Progenitor cell of endocrine pancreas (in vitro differentiated cells): Measurements from ENCODE around the gene EML4. TPM values are rescaled to one million over a fixed set of nuclear protein-coding genes. Genes with fewer than 3 reads are reported as not detected.
"Not testable (repeated sequence)": the region's sequence is repeated elsewhere in the genome, so short reads cannot be mapped to it uniquely, and the experiment has no call there.

Source experiments
- DNase-seq: peaks from one replicate; pipeline ENCODE4 v3.0.0; 2021; ENCODE audit warnings: low spot score; ENCODE audit not compliant: unreplicated experiment
- H3K27ac Mint-ChIP-seq: 2 replicates; pipeline ENCODE4 v1.8.0; 2021; ENCODE audit warnings: mild to moderate bottlenecking, moderate library complexity, mixed read lengths
- H3K27me3 Mint-ChIP-seq: 2 replicates; pipeline ENCODE4 v1.8.0; 2021; ENCODE audit warnings: mixed read lengths
- H3K36me3 Mint-ChIP-seq: 2 replicates; pipeline ENCODE4 v1.8.0; 2022; ENCODE audit warnings: mixed read lengths; ENCODE audit not compliant: insufficient read depth
- H3K4me1 Mint-ChIP-seq: 2 replicates; pipeline ENCODE4 v1.8.0; 2021; ENCODE audit warnings: low read depth, mixed read lengths
- H3K4me3 Mint-ChIP-seq: 2 replicates; pipeline ENCODE4 v1.8.0; 2021; ENCODE audit warnings: low read depth, mild to moderate bottlenecking, moderate library complexity, mixed read lengths
- H3K9me3 Mint-ChIP-seq: 2 replicates; pipeline ENCODE4 v1.8.0; 2021; ENCODE audit warnings: low read depth, mixed read lengths
- total RNA-seq: library from RNA; stranded (reverse); gene quantifications from 2 replicates; pipeline ENCODE4 v1.2.1, GENCODE V29; 2021
- TF ChIP-seq, protein P1 (sequence below): fragments of 200-600 bp; sonication (generic); IDR thresholded peaks from one replicate; pipeline ENCODE4 v1.5.0; 2021; ENCODE audit warnings: antibody characterized with exemption, mild to moderate bottlenecking; ENCODE audit not compliant: unreplicated experiment

EML4 gene
- total RNA-seq, 1 donor from 2014 or later, result 75.7 TPM

GRCh38 chr2:42332575-42332974 lies 163.4 kb downstream of the EML4 start:
- H3K36me3 Mint-ChIP-seq, result peaks cover 36% of the 10 kb centered on the region
- DNase-seq, result no peak
- H3K4me1 Mint-ChIP-seq, result peaks cover 8% of the 10 kb centered on the region
- no peaks in the 10 kb centered on the region for H3K27me3 Mint-ChIP-seq
- no peak overlapping the region for H3K27ac Mint-ChIP-seq
- TF ChIP-seq, protein P1, sequence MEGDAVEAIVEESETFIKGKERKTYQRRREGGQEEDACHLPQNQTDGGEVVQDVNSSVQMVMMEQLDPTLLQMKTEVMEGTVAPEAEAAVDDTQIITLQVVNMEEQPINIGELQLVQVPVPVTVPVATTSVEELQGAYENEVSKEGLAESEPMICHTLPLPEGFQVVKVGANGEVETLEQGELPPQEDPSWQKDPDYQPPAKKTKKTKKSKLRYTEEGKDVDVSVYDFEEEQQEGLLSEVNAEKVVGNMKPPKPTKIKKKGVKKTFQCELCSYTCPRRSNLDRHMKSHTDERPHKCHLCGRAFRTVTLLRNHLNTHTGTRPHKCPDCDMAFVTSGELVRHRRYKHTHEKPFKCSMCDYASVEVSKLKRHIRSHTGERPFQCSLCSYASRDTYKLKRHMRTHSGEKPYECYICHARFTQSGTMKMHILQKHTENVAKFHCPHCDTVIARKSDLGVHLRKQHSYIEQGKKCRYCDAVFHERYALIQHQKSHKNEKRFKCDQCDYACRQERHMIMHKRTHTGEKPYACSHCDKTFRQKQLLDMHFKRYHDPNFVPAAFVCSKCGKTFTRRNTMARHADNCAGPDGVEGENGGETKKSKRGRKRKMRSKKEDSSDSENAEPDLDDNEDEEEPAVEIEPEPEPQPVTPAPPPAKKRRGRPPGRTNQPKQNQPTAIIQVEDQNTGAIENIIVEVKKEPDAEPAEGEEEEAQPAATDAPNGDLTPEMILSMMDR, result no peak
- no peak overlapping the region for H3K4me3 Mint-ChIP-seq
- H3K9me3 Mint-ChIP-seq, result no peaks in the 10 kb centered on the region

GRCh38 chr2:42333579-42333978 lies 164.4 kb downstream of the EML4 start:
- no peak for DNase-seq
- Mint-ChIP-seq H3K4me1 (peaks cover 8% of the 10 kb centered on the region), H3K9me3 (no peaks in the 10 kb centered on the region), H3K27me3 (no peaks in the 10 kb centered on the region), H3K27ac (no peak overlapping the region), H3K36me3 (peaks cover 43% of the 10 kb centered on the region), H3K4me3 (no peak overlapping the region)
- TF ChIP-seq, protein P1, result no peak

DNA sequence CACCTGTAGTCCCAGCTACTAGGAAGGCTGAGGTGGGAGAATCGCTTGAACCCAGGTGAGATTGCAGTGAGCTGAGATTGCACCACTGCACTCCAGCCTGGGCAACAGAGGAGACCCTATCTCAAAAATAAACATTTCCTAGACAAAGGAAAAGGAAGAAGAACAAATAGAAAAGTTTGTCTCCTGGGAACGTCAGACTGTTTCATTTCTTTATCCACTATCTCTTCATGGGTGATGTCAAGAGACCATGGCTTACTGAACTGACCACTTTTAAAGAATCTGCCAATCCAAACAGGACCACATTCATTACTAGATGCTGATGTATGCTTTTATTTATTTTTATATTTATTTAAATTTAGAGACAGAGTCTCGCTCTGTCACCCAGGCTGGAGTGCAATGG lies 165.1 kb downstream of the EML4 start:
- Mint-ChIP-seq H3K9me3 (no peaks in the 10 kb centered on the region), H3K36me3 (peaks cover 45% of the 10 kb centered on the region), H3K27me3 (no peaks in the 10 kb centered on the region), H3K27ac (no peak overlapping the region), H3K4me3 (no peak overlapping the region), H3K4me1 (peaks cover 8% of the 10 kb centered on the region)
- TF ChIP-seq, protein P1, result no peak
- no peak for DNase-seq

- H3K9me3 Mint-ChIP-seq, H3K4me3 Mint-ChIP-seq, DNase-seq, H3K27ac Mint-ChIP-seq, H3K27me3 Mint-ChIP-seq, H3K4me1 Mint-ChIP-seq: not testable (repeated sequence)
- H3K36me3 Mint-ChIP-seq, result peaks cover 45% of the 10 kb centered on the region
Measured at GRCh38 chr2:42334865-42335264, 165.7 kb downstream of the EML4 start.

GRCh38 chr2:42335514-42336104 lies 166.5 kb downstream of the EML4 start:
- H3K36me3 Mint-ChIP-seq, result peaks cover 47% of the 10 kb centered on the region

More at GRCh38 chr2:42335514-42336104, 166.5 kb downstream of the EML4 start:
- Mint-ChIP-seq H3K27ac (no peak overlapping the region), H3K27me3 (no peaks in the 10 kb centered on the region), H3K4me1 (peaks cover 2% of the 10 kb centered on the region), H3K4me3 (no peak overlapping the region), H3K9me3 (no peaks in the 10 kb centered on the region)
- DNase-seq, result no peak
- TF ChIP-seq, protein P1, result no peak
